GM21723 (cell line): Measurements from ENCODE around the gene TKT.
"Not testable (repeated sequence)": the region's sequence is repeated elsewhere in the genome, so short reads cannot be mapped to it uniquely, and the experiment has no call there.

Experiments
- ATAC-seq: cut with Tn5 transposase; IDR thresholded peaks from one replicate; pipeline ENCODE4 v1.9.1; 2021; ENCODE audit warnings: mild to moderate bottlenecking, moderate library complexity; ENCODE audit not compliant: unreplicated experiment

The TKT gene

GRCh38 chr3:53255775-53256703 lies at the start of gene TKT:
TSS of gene TKT (minus strand) at chr3:53256022. CDS start at chr3:53255942, 80 bp downstream.
- ATAC-seq: peak; percentile 57

GRCh38 chr3:53303957-53304356 lies 48.1 kb upstream of the TKT start:
- ATAC-seq: no peak

GRCh38 chr3:53303549-53303948 lies 47.7 kb upstream of the TKT start:
- no peak for ATAC-seq

GRCh38 chr3:53300826-53301225 lies 45.0 kb upstream of the TKT start:
- no peak for ATAC-seq

GRCh38 chr3:53299611-53300023 lies 43.8 kb upstream of the TKT start:
- peak; percentile 60 for ATAC-seq

GRCh38 chr3:53295410-53295809 lies 39.6 kb upstream of the TKT start:
- ATAC-seq: no peak

GRCh38 chr3:53293867-53294266 lies 38.0 kb upstream of the TKT start:
- ATAC-seq: no peak

GRCh38 chr3:53288214-53288613 lies 32.4 kb upstream of the TKT start:
- ATAC-seq: no peak

GRCh38 chr3:53287131-53287629 lies 31.4 kb upstream of the TKT start:
- no peak for ATAC-seq

- ATAC-seq: no peak
Measured at GRCh38 chr3:53286727-53287126, 30.9 kb upstream of the TKT start.

GRCh38 chr3:53282581-53282980 lies 26.8 kb upstream of the TKT start:
- no peak for ATAC-seq

- ATAC-seq: no peak
Measured at GRCh38 chr3:53278667-53279066, 22.8 kb upstream of the TKT start.

- no peak for ATAC-seq
Measured at GRCh38 chr3:53274938-53275605, 19.2 kb upstream of the TKT start.

GRCh38 chr3:53273146-53273670 lies 17.4 kb upstream of the TKT start:
- no peak for ATAC-seq

- ATAC-seq: peak; percentile 74
Measured at GRCh38 chr3:53269888-53270880, 14.4 kb upstream of the TKT start.

- ATAC-seq: not testable (repeated sequence)
Measured at GRCh38 chr3:53269193-53269592, 13.4 kb upstream of the TKT start.

GRCh38 chr3:53267766-53268165 lies 11.9 kb upstream of the TKT start:
- ATAC-seq: no peak

GRCh38 chr3:53264718-53265117 lies 8.9 kb upstream of the TKT start:
- no peak for ATAC-seq

GRCh38 chr3:53263907-53264306 lies 8.1 kb upstream of the TKT start:
- ATAC-seq: no peak

- no peak for ATAC-seq
Measured at GRCh38 chr3:53261712-53262111, 5.9 kb upstream of the TKT start.
